Measurements from ENCODE around the gene DNAJB12. TPM values are rescaled to one million over a fixed set of nuclear protein-coding genes. Genes with fewer than 3 reads are reported as not detected.

DNAJB12 gene
- total RNA-seq, 6 experiments from 2014 or later: 16.6 to 22.1 (median 19.2) TPM

- no peak for DNase-seq
- Histone ChIP-seq H3K27me3 (no peaks in the 10 kb centered on the region), H3K36me3 (peaks cover 0 to 11% (median 4%) of the 10 kb centered on the region in 4 donors), H3K4me3 (no peak overlapping the region), H3K9me3 (no peaks in the 10 kb centered on the region), H3K27ac (peak overlapping the region; percentile 90 to 97 (median 94)), H3K4me1 (peaks cover 0 to 74% (median 44%) of the 10 kb centered on the region in 4 donors)
- WGBS (ENCODE audit: insufficient coverage, low coverage, low lambda C conversion rate, missing lambda C conversion rate): 53% methylated on average over 8 of the region's 17 CpGs
- ATAC-seq: no peak
- intact Hi-C loops (cut with DNase I): loop anchor here in 1 of 2 donors (10.0 kb wide), 1 partner anchor 210 kb away; no protein-coding TSS in a partner anchor
- TF ChIP-seq POLR2A (IDR thresholded peaks at IDR 0.05) (no peak), CTCF (IDR thresholded peaks at IDR 0.05) (no peak)
These were observed 20.4 kb downstream of the DNAJB12 start for GRCh38 chr10:72334196-72334824.

- Histone ChIP-seq H3K27ac (peak overlapping the region; percentile 90 to 97 (median 94)), H3K4me1 (peaks cover 0 to 83% (median 48%) of the 10 kb centered on the region in 4 donors), H3K36me3 (peaks cover 0 to 9% (median 0%) of the 10 kb centered on the region in 4 donors), H3K4me3 (no peak overlapping the region), H3K27me3 (no peaks in the 10 kb centered on the region), H3K9me3 (no peaks in the 10 kb centered on the region)
- TF ChIP-seq POLR2A (IDR thresholded peaks at IDR 0.05): no peak
- no peak for TF ChIP-seq CTCF (IDR thresholded peaks at IDR 0.05)
- 63% methylated on average over 4 of the region's 19 CpGs for WGBS (ENCODE audit: insufficient coverage, low coverage, low lambda C conversion rate, missing lambda C conversion rate)
- ATAC-seq: no peak
- DNase-seq: no peak
- intact Hi-C loops (cut with DNase I): loop anchor here in 1 of 2 donors (10.0 kb wide), 1 partner anchor 209 kb away; no protein-coding TSS in a partner anchor
These were observed 21.4 kb downstream of the DNAJB12 start for GRCh38 chr10:72333112-72334015.

GRCh38 chr10:72332423-72333111, 22.2 kb downstream of the DNAJB12 start:
- ATAC-seq (no peak), DNase-seq (no peak)
- peaks cover 0 to 90% (median 52%) of the 10 kb centered on the region in 4 donors for H3K4me1 ChIP-seq
- H3K27ac ChIP-seq: peak overlapping the region; percentile 90 to 97 (median 94)
- TF ChIP-seq POLR2A (IDR thresholded peaks at IDR 0.05): no peak
- no peak for TF ChIP-seq CTCF (IDR thresholded peaks at IDR 0.05)
- H3K9me3 ChIP-seq: no peaks in the 10 kb centered on the region
- H3K36me3 ChIP-seq: peaks cover 0 to 3% (median 0%) of the 10 kb centered on the region in 4 donors
- H3K4me3 ChIP-seq: no peak overlapping the region
- WGBS (ENCODE audit: insufficient coverage, low coverage, low lambda C conversion rate, missing lambda C conversion rate): 42% methylated on average over 3 of the region's 12 CpGs
- intact Hi-C loops (cut with DNase I): loop anchor here in 1 of 2 donors (10.0 kb wide), 1 partner anchor 208 kb away; no protein-coding TSS in a partner anchor
- no peaks in the 10 kb centered on the region for H3K27me3 ChIP-seq
